Mucosa of stomach (tissue), 1 donor: ENCODE measurements around the gene NKX6-2.
A peak's percentile ranks its signal among the peaks of the same experiment; 100 is the strongest.

ENCODE experiments used
- H3K27me3 ChIP-seq: one replicate; pipeline ENCODE4 v1.7.0; 2013; ENCODE audit warnings: mild to moderate bottlenecking, low read length; ENCODE audit not compliant: control insufficient read depth, insufficient read depth
- H3K36me3 ChIP-seq: one replicate; pipeline ENCODE4 v1.7.0; 2013; ENCODE audit warnings: low read length; ENCODE audit not compliant: control insufficient read depth, insufficient read depth
- H3K4me1 ChIP-seq: one replicate; pipeline ENCODE4 v1.7.0; 2013; ENCODE audit warnings: mild to moderate bottlenecking, low read length; ENCODE audit not compliant: control insufficient read depth, insufficient read depth
- H3K4me3 ChIP-seq: one replicate; pipeline ENCODE4 v1.7.0; 2013; ENCODE audit warnings: low read length
- H3K9ac ChIP-seq: one replicate; pipeline ENCODE4 v1.7.0; 2013; ENCODE audit warnings: mild to moderate bottlenecking, low read length, moderate library complexity
- H3K9me3 ChIP-seq: one replicate; pipeline ENCODE4 v1.7.0; 2013; ENCODE audit warnings: mild to moderate bottlenecking, low read length, moderate library complexity; ENCODE audit not compliant: control insufficient read depth
- donor health status: Pancreatic carcinoma.

The NKX6-2 gene

GRCh38 chr10:132770061-132771021 lies 15.6 kb downstream of the NKX6-2 start:
- H3K36me3 ChIP-seq = no peaks in the 10 kb centered on the region
- H3K27me3 ChIP-seq = no peaks in the 10 kb centered on the region
- H3K9me3 ChIP-seq = no peaks in the 10 kb centered on the region
- no peak overlapping the region for H3K9ac ChIP-seq
- peaks cover 8% of the 10 kb centered on the region for H3K4me1 ChIP-seq
- H3K4me3 ChIP-seq = no peak overlapping the region

- Histone ChIP-seq H3K4me1 (peaks cover 10% of the 10 kb centered on the region), H3K4me3 (no peak overlapping the region), H3K9ac (no peak overlapping the region), H3K36me3 (no peaks in the 10 kb centered on the region), H3K9me3 (no peaks in the 10 kb centered on the region), H3K27me3 (no peaks in the 10 kb centered on the region)
Observed at GRCh38 chr10:132768346-132769248, 17.4 kb downstream of the NKX6-2 start.

DNA sequence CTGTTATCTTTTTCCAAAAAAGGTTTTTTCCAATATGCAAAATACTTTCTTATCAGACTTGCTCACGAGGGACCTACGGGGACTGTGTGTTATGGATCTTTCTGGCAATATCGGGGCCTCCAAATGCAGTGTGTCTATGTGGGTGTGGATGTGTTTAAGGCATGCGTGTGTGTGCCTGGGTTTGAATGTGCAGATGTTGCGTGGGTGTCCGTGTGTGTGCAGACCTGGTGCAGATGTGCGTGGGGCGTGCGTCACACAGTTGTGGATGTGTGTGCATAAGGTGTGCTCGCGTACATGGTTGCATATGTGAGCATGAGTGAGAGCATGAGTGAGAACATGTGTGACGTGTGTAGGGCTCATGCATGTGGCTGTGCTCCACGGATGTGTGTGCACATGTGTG lies 19.7 kb downstream of the NKX6-2 start:
- Histone ChIP-seq H3K36me3 (no peaks in the 10 kb centered on the region), H3K4me3 (no peak overlapping the region), H3K4me1 (peaks cover 14% of the 10 kb centered on the region), H3K27me3 (no peaks in the 10 kb centered on the region), H3K9ac (no peak overlapping the region), H3K9me3 (no peaks in the 10 kb centered on the region)

- Histone ChIP-seq H3K27me3 (no peaks in the 10 kb centered on the region), H3K4me3 (no peak overlapping the region), H3K36me3 (no peaks in the 10 kb centered on the region), H3K9me3 (no peaks in the 10 kb centered on the region), H3K4me1 (peaks cover 17% of the 10 kb centered on the region), H3K9ac (no peak overlapping the region)
Observed at GRCh38 chr10:132765435-132765834, 20.5 kb downstream of the NKX6-2 start.

GRCh38 chr10:132764108-132764507 lies 21.8 kb downstream of the NKX6-2 start:
- Histone ChIP-seq H3K27me3 (no peaks in the 10 kb centered on the region), H3K36me3 (no peaks in the 10 kb centered on the region), H3K4me1 (peaks cover 30% of the 10 kb centered on the region), H3K9ac (no peak overlapping the region), H3K9me3 (no peaks in the 10 kb centered on the region), H3K4me3 (no peak overlapping the region)

DNA sequence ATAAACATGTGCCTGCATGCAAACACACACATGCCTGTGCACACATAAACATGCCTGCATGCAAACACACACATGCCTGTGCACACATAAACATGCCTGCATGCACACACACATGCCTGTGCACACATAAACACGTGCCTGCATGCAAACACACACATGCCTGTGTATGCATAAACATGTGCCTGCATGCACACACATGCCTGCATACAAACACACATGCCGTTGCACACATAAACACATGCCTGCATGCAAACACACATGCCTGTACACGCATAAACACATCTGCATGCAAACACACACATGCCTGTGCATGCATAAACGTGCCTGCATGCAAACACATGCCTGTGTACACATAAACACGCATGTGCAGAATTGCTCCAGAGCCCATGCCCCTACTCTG lies 22.4 kb downstream of the NKX6-2 start:
- H3K36me3 ChIP-seq = no peaks in the 10 kb centered on the region

DNA sequence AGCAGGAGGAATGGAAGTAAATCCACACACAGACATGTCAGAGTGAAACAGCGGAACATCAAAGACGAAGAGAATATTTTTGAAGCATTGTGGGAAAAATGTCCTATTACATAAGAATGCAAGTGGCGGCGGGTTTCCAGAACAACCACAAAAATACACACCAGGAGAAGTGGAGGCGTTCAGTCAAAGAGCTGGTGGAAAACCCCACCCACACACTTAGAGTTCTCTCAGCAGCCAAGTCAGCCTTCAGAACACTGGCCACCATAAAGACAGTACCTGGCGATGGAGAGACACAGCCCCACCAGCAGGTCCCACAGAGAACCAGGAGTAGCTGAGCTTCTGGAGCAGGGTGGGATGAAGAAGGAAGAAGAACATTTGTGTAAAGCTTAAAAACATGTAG lies 23.7 kb downstream of the NKX6-2 start:
- no peaks in the 10 kb centered on the region for H3K27me3 ChIP-seq
- no peaks in the 10 kb centered on the region for H3K36me3 ChIP-seq
- no peak overlapping the region for H3K9ac ChIP-seq

More for the DNA sequence above, 22.4 kb downstream of the NKX6-2 start:
- H3K9ac ChIP-seq = no peak overlapping the region
- H3K4me1 ChIP-seq = peaks cover 36% of the 10 kb centered on the region
- H3K4me3 ChIP-seq = no peak overlapping the region
- H3K9me3 ChIP-seq = no peaks in the 10 kb centered on the region
- H3K27me3 ChIP-seq = no peaks in the 10 kb centered on the region

GRCh38 chr10:132761395-132762060 lies 24.4 kb downstream of the NKX6-2 start:
- Histone ChIP-seq H3K4me3 (no peak overlapping the region), H3K4me1 (peaks cover 40% of the 10 kb centered on the region), H3K27me3 (no peaks in the 10 kb centered on the region), H3K36me3 (no peaks in the 10 kb centered on the region), H3K9ac (no peak overlapping the region), H3K9me3 (no peaks in the 10 kb centered on the region)

More for the DNA sequence above, 23.7 kb downstream of the NKX6-2 start:
- Histone ChIP-seq H3K9me3 (no peaks in the 10 kb centered on the region), H3K4me3 (no peak overlapping the region), H3K4me1 (peaks cover 40% of the 10 kb centered on the region)

GRCh38 chr10:132758865-132759264 lies 27.1 kb downstream of the NKX6-2 start:
- Histone ChIP-seq H3K27me3 (no peaks in the 10 kb centered on the region), H3K4me3 (no peak overlapping the region), H3K36me3 (no peaks in the 10 kb centered on the region), H3K9me3 (no peaks in the 10 kb centered on the region), H3K4me1 (peaks cover 36% of the 10 kb centered on the region), H3K9ac (peak overlapping the region; percentile 68)

- peaks cover 44% of the 10 kb centered on the region for H3K4me1 ChIP-seq
- H3K36me3 ChIP-seq = no peaks in the 10 kb centered on the region
- no peaks in the 10 kb centered on the region for H3K9me3 ChIP-seq
- no peak overlapping the region for H3K4me3 ChIP-seq
- no peaks in the 10 kb centered on the region for H3K27me3 ChIP-seq
- H3K9ac ChIP-seq = no peak overlapping the region
Observed at GRCh38 chr10:132757171-132757570, 28.8 kb downstream of the NKX6-2 start.

- Histone ChIP-seq H3K4me1 (peaks cover 44% of the 10 kb centered on the region), H3K4me3 (no peak overlapping the region), H3K27me3 (no peaks in the 10 kb centered on the region), H3K9ac (no peak overlapping the region), H3K36me3 (no peaks in the 10 kb centered on the region), H3K9me3 (no peaks in the 10 kb centered on the region)
Observed at GRCh38 chr10:132756591-132756990, 29.4 kb downstream of the NKX6-2 start.
